Stromal cell of bone marrow (primary cell): ENCODE results near the gene VARS2.
"Not testable (repeated sequence)": the region's sequence is repeated elsewhere in the genome, so short reads cannot be mapped to it uniquely, and the experiment has no call there.

Source experiments
- DNase-seq: peaks from one replicate; pipeline ENCODE4 v3.0.0-alpha.2; 2012; ENCODE audit warnings: low read depth

Gene VARS2

GRCh38 chr6:30898750-30899360, 15.2 kb upstream of the VARS2 start:
- DNase-seq: no peak

- no peak for DNase-seq
These were observed 13.1 kb upstream of the VARS2 start for GRCh38 chr6:30900863-30901417.

- DNase-seq: no peak
These were observed 12.6 kb upstream of the VARS2 start for GRCh38 chr6:30901436-30901835.

GRCh38 chr6:30902196-30902595, 11.8 kb upstream of the VARS2 start:
- DNase-seq: not testable (repeated sequence)

GRCh38 chr6:30902709-30903108, 11.3 kb upstream of the VARS2 start:
- DNase-seq: no peak

GRCh38 chr6:30903236-30903635, 10.8 kb upstream of the VARS2 start:
- DNase-seq: no peak

GRCh38 chr6:30907290-30907757, 6.7 kb upstream of the VARS2 start:
- not testable (repeated sequence) for DNase-seq

GRCh38 chr6:30907758-30908591, 6.1 kb upstream of the VARS2 start, which contains the start of gene GTF2H4:
Gene GTF2H4 (plus strand): TSS chr6:30908207.
- peak; percentile 99 for DNase-seq

- DNase-seq: no peak
These were observed 5.3 kb upstream of the VARS2 start for GRCh38 chr6:30908700-30909099.

- DNase-seq: not testable (repeated sequence)
These were observed 3.6 kb upstream of the VARS2 start for GRCh38 chr6:30910473-30910872.

GRCh38 chr6:30912746-30913520, 1.1 kb upstream of the VARS2 start:
- DNase-seq: no peak

- DNase-seq: no peak
These were observed 340 bp upstream of the VARS2 start for GRCh38 chr6:30913721-30914075.

- DNase-seq: no peak
These were observed 984 bp downstream of the VARS2 start for GRCh38 chr6:30914854-30915590.

- peak; percentile 64 for DNase-seq
These were observed 1.5 kb downstream of the VARS2 start for GRCh38 chr6:30915591-30915946.

- DNase-seq: no peak
These were observed 3.0 kb downstream of the VARS2 start for GRCh38 chr6:30917041-30917440.

- no peak for DNase-seq
These were observed 3.4 kb downstream of the VARS2 start for GRCh38 chr6:30917487-30917886.

GRCh38 chr6:30918670-30919069, 4.6 kb downstream of the VARS2 start:
- no peak for DNase-seq

GRCh38 chr6:30922447-30922852, 8.4 kb downstream of the VARS2 start:
- no peak for DNase-seq

GRCh38 chr6:30924040-30924627, 10.1 kb downstream of the VARS2 start:
- DNase-seq: not testable (repeated sequence)

GRCh38 chr6:30926644-30927043, 12.6 kb downstream of the VARS2 start:
- no peak for DNase-seq

GRCh38 chr6:30927080-30927479, 13.0 kb downstream of the VARS2 start:
- not testable (repeated sequence) for DNase-seq
